H9 (cell line): ENCODE results near the gene KRT71. TPM values are rescaled to one million over a fixed set of nuclear protein-coding genes. Genes with fewer than 3 reads are reported as not detected.

Experiments
- DNase-seq: peaks from one replicate; pipeline ENCODE4 v3.0.0-alpha.2; 2017
- H2AFZ ChIP-seq: one replicate; pipeline ENCODE4 v1.6.1; 2013; ENCODE audit warnings: mild to moderate bottlenecking, low read length, control low read depth, moderate library complexity
- H2AK5ac ChIP-seq: 2 replicates; pipeline ENCODE4 v1.6.1; 2013; ENCODE audit warnings: low read length, control low read depth, mixed read lengths; ENCODE audit not compliant: insufficient read length
- H2BK120ac ChIP-seq: one replicate; pipeline ENCODE4 v1.6.1; 2013; ENCODE audit warnings: low read depth, mild to moderate bottlenecking, low read length, control low read depth, inconsistent platforms; ENCODE audit not compliant: poor library complexity, severe bottlenecking
- H2BK12ac ChIP-seq: 2 replicates; pipeline ENCODE4 v1.6.1; 2013; ENCODE audit warnings: low read length, control low read depth, mixed read lengths, low read depth; ENCODE audit not compliant: insufficient read length
- H2BK15ac ChIP-seq: 2 replicates; pipeline ENCODE4 v1.6.1; 2013; ENCODE audit warnings: low read depth, low read length, control low read depth
- H2BK20ac ChIP-seq: one replicate; pipeline ENCODE4 v1.6.1; 2013; ENCODE audit warnings: low read depth, mild to moderate bottlenecking, low read length, control low read depth, inconsistent platforms; ENCODE audit not compliant: poor library complexity, severe bottlenecking
- H2BK5ac ChIP-seq: 2 replicates; pipeline ENCODE4 v1.6.1; 2013; ENCODE audit warnings: low read length, control low read depth, mixed read lengths; ENCODE audit not compliant: insufficient read length
- H3K14ac ChIP-seq: 2 replicates; pipeline ENCODE4 v1.6.1; 2013; ENCODE audit warnings: low read length, control low read depth; ENCODE audit not compliant: insufficient read depth
- H3K18ac ChIP-seq: 2 replicates; pipeline ENCODE4 v1.6.1; 2013; ENCODE audit warnings: low read depth, mild to moderate bottlenecking, mixed read lengths, low read length, control low read depth; ENCODE audit not compliant: insufficient read length
- H3K23ac ChIP-seq: 2 replicates; pipeline ENCODE4 v1.6.1; 2013; ENCODE audit warnings: low read length, control low read depth, mixed read lengths, low read depth; ENCODE audit not compliant: insufficient read length
- H3K23me2 ChIP-seq: 2 replicates; pipeline ENCODE4 v1.6.1; 2013; ENCODE audit warnings: low read depth, mild to moderate bottlenecking, mixed read lengths, low read length, control low read depth; ENCODE audit not compliant: insufficient read length, poor library complexity, severe bottlenecking
- H3K27ac ChIP-seq: 2 replicates; pipeline ENCODE4 v1.5.1; 2013; ENCODE audit warnings: low read length, control low read depth, mixed read lengths, low read depth; ENCODE audit not compliant: insufficient read length
- H3K27me3 ChIP-seq: 2 replicates; pipeline ENCODE4 v1.6.1; 2013; ENCODE audit warnings: low read length, control low read depth, inconsistent platforms; ENCODE audit not compliant: insufficient read depth
- H3K4ac ChIP-seq: 2 replicates; pipeline ENCODE4 v1.6.1; 2013; ENCODE audit warnings: low read depth, mild to moderate bottlenecking, control low read depth, inconsistent platforms, low read length, moderate library complexity
- H3K4me1 ChIP-seq: 2 replicates; pipeline ENCODE4 v1.6.1; 2013; ENCODE audit warnings: low read length, control low read depth, inconsistent platforms; ENCODE audit not compliant: insufficient read depth
- H3K4me2 ChIP-seq: 2 replicates; pipeline ENCODE4 v1.6.1; 2013; ENCODE audit warnings: low read length, control low read depth, mixed read lengths; ENCODE audit not compliant: insufficient read length, insufficient read depth
- H3K56ac ChIP-seq: 2 replicates; pipeline ENCODE4 v1.6.1; 2013; ENCODE audit warnings: low read depth, mild to moderate bottlenecking, mixed read lengths, low read length, control low read depth; ENCODE audit not compliant: insufficient read length
- H3K79me1 ChIP-seq: 2 replicates; pipeline ENCODE4 v1.6.1; 2013; ENCODE audit warnings: low read depth, mild to moderate bottlenecking, moderate library complexity, low read length, control low read depth, inconsistent platforms; ENCODE audit not compliant: insufficient read depth, poor library complexity, severe bottlenecking
- H3K79me2 ChIP-seq: 2 replicates; pipeline ENCODE4 v1.6.1; 2013; ENCODE audit warnings: low read length, control low read depth, inconsistent platforms; ENCODE audit not compliant: insufficient read depth
- H3K9ac ChIP-seq: 2 replicates; pipeline ENCODE4 v1.6.1; 2013; ENCODE audit warnings: low read length, control low read depth, mixed read lengths; ENCODE audit not compliant: insufficient read length; ENCODE audit errors: extremely low read depth
- H3K9me3 ChIP-seq: one replicate; pipeline ENCODE4 v1.6.1; 2013; ENCODE audit warnings: low read depth, low read length, inconsistent platforms; ENCODE audit not compliant: control insufficient read depth
- H3T11ph ChIP-seq: one replicate; pipeline ENCODE4 v1.6.1; 2013; ENCODE audit warnings: mild to moderate bottlenecking, low read length, control low read depth, inconsistent platforms
- H4K20me1 ChIP-seq: one replicate; pipeline ENCODE4 v1.6.1; 2013; ENCODE audit not compliant: control insufficient read depth, insufficient read length, insufficient read depth
- H4K5ac ChIP-seq: 2 replicates; pipeline ENCODE4 v1.6.1; 2013; ENCODE audit warnings: low read depth, mild to moderate bottlenecking, mixed read lengths, low read length, control low read depth; ENCODE audit not compliant: insufficient read length
- H4K8ac ChIP-seq: replicated peaks from 2 replicates; pipeline ENCODE4 v1.6.1; 2013; ENCODE audit warnings: low read length, control low read depth, mixed read lengths, low read depth; ENCODE audit not compliant: insufficient read length
- H4K91ac ChIP-seq: 2 replicates; pipeline ENCODE4 v1.6.1; 2013; ENCODE audit warnings: low read depth, mild to moderate bottlenecking, moderate library complexity, mixed read lengths, low read length, control low read depth; ENCODE audit not compliant: insufficient read length
- H3K27ac Mint-ChIP-seq, 3 experiments: 2 replicates in 2 of 3; 3 replicates in 1 of 3; pipeline ENCODE4 v1.8.0; 2020 to 2021; ENCODE audit warnings: mixed read lengths in 3 of 3, mild to moderate bottlenecking in 1 of 3, moderate library complexity in 1 of 3
- H3K27me3 Mint-ChIP-seq: 2 replicates; pipeline ENCODE4 v1.8.0; 2021; ENCODE audit warnings: low read depth, mild to moderate bottlenecking, moderate library complexity, mixed read lengths
- H3K36me3 Mint-ChIP-seq, 3 experiments: 2 replicates in 2 of 3; 3 replicates in 1 of 3; pipeline ENCODE4 v1.8.0; 2020 to 2021; ENCODE audit warnings: low read depth in 3 of 3, mixed read lengths in 3 of 3; ENCODE audit not compliant: insufficient read depth in 1 of 3
- H3K4me1 Mint-ChIP-seq, 2 experiments: 2 replicates each; pipeline ENCODE4 v1.8.0; 2020; ENCODE audit warnings: mixed read lengths in 2 of 2
- H3K4me3 Mint-ChIP-seq, 2 experiments: 2 replicates in 1 of 2; 3 replicates in 1 of 2; pipeline ENCODE4 v1.8.0; 2020 to 2021; ENCODE audit warnings: mild to moderate bottlenecking in 2 of 2, mixed read lengths in 2 of 2, moderate library complexity in 1 of 2
- H3K9me3 Mint-ChIP-seq, 2 experiments: 2 replicates in 1 of 2; 3 replicates in 1 of 2; pipeline ENCODE4 v1.8.0; 2020; ENCODE audit warnings: mild to moderate bottlenecking in 2 of 2, mixed read lengths in 2 of 2, moderate library complexity in 1 of 2
- CTCF ChIP-seq: fragments of 200-600 bp; sonication (generic); conservative IDR thresholded peaks from 3 replicates; pipeline ENCODE4 v1.8.0; 2021; ENCODE audit warnings: antibody characterized with exemption, mild to moderate bottlenecking
- WGBS: extraction: QIAGEN DNeasy Blood & Tissue Kit; methylation state at CpG from one replicate; pipeline ENCODE4 v1.1.7; 2013; ENCODE audit warnings: missing lambda C conversion rate, low lambda C conversion rate, mixed read lengths; ENCODE audit not compliant: insufficient read length; ENCODE audit errors: extremely low coverage; 5-methylcytosine and 5-hydroxymethylcytosine counted together
- total RNA-seq: library from RNA; stranded (reverse); gene quantifications from 2 replicates; pipeline ENCODE4 v1.2.1, GENCODE V29; 2021

The KRT71 gene
- total RNA-seq, 1 experiment from 2014 or later: not detected

GRCh38 chr12:52539821-52540173 is 13.1 kb downstream of the KRT71 start:
- H2AFZ ChIP-seq: no peak overlapping the region
- no peak overlapping the region for H4K5ac ChIP-seq
- H3K27me3 ChIP-seq: no peaks in the 10 kb centered on the region
- H3K4me2 ChIP-seq: no peak overlapping the region
- DNase-seq: no peak
- WGBS: no CpG with 5 or more reads among the region's 3 CpGs
- no peak overlapping the region for H2BK15ac ChIP-seq
- H4K20me1 ChIP-seq: no peaks in the 10 kb centered on the region
- H3T11ph ChIP-seq: no peak overlapping the region
- H2BK12ac ChIP-seq: no peak overlapping the region
- H3K23me2 ChIP-seq: no peaks in the 10 kb centered on the region
- no peak overlapping the region for H2BK5ac ChIP-seq
- H3K27ac ChIP-seq: no peak overlapping the region
- H3K23ac ChIP-seq: no peak overlapping the region
- no peak overlapping the region; the same call in 1 of the 2 replicates for H3K14ac ChIP-seq
- H3K4me1 ChIP-seq: no peaks in the 10 kb centered on the region
- no peak overlapping the region for H3K18ac ChIP-seq
- H3K4ac ChIP-seq: no peak overlapping the region
- no peaks in the 10 kb centered on the region for H3K79me1 ChIP-seq
- no peak overlapping the region for H4K8ac ChIP-seq
- TF ChIP-seq CTCF: no peak
- no peak overlapping the region for H2BK120ac ChIP-seq
- Mint-ChIP-seq H3K4me3 (no peak overlapping the region), H3K36me3 (no peaks in the 10 kb centered on the region), H3K27me3 (peaks cover 2% of the 10 kb centered on the region; the same call in 1 of the 2 replicates), H3K4me1 (peaks cover 3 to 6% of the 10 kb centered on the region in 2 experiments; a peak in 3 of 4 replicates), H3K27ac (no peak overlapping the region), H3K9me3 (no peaks in the 10 kb centered on the region)
- H2BK20ac ChIP-seq: no peak overlapping the region
- H3K9me3 ChIP-seq: no peaks in the 10 kb centered on the region
- H3K9ac ChIP-seq: no peak overlapping the region
- H4K91ac ChIP-seq: no peak overlapping the region
- H3K56ac ChIP-seq: no peak overlapping the region
- no peak overlapping the region for H2AK5ac ChIP-seq
- no peaks in the 10 kb centered on the region for H3K79me2 ChIP-seq
